SW480 (cell line): ENCODE data around the gene TMPRSS3.
A peak's percentile ranks its signal among the peaks of the same experiment; 100 is the strongest.

Experiments used
- DNase-seq: peaks from one replicate; pipeline ENCODE4 v3.0.0-alpha.2; 2016; ENCODE audit warnings: low spot score

Gene TMPRSS3

DNA sequence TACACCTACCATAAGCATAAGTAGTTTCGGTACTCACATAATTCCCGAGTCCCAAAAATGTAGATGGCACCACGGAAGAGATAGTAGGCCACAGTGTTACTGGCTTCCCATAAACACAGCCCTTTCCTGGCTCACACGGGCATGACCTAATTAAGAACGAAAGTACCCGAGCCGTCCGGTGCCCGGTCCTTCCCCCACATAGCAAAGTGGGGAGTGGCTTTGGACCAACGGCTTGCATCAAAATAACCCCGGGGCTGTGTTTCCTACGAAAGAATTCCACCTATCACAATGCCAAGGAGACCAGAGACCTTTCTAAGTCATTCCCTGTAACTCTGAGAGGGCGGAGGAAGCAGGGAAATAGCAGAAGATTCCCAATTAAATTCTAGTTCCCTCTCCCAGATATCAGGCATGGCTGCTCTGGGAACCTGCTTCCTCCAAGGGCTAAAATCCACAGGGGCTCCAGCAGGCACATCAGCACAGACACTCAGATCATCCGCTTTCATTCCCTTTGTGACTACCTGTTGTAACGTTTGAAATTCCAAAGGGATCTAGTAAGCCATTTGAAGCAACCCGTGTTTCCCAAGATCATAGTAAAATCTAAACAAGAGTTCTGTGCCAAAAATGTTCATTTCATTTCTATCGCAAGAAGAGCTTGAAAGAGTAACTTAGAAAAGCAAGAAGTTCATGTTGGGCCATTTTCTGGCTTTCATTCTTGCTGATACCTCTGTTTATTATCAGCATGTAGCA is at the start of gene TMPRSS3:
TSS of gene TMPRSS3 (minus strand) at position 148 of the 747 bp plus-strand sequence. CDS start 635 bp downstream, outside the sequence.
- peak; percentile 91 for DNase-seq

DNA sequence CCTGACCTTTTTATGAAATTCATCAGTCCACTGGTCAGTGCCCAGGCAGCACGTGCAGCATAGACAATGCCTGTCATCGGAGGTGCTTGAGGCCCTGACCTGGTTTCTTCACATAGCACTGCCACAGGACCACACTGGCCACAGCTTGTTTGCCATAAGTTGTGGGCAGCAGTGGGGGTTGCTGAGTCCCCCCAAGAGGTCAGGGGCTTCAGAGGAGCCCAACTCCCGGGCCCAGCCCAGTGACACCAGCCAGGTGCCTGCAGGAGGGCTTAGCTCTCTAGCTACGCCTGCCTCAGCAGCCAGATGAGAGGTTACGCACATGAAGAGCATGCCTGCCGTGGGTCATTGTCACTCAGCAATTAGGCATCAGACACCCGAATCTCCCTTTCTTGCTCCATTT is 49.5 kb upstream of the TMPRSS3 start:
- DNase-seq: no peak

DNA sequence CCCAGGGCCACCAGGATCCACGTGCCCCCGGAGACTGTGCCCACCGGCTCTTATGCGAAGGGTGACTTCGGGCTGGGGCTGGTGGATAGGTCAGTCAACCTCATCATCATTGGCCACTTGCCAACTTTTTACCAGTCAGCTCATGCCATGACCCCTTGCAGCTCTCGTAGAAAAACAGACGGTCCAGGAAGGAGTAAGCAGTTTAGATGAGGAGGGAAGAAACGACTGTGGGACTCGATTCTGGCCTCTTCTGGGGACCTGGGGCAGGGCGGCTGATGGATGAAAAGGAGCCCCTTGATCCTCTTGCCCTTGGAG is 48.9 kb upstream of the TMPRSS3 start:
- no peak for DNase-seq

DNA sequence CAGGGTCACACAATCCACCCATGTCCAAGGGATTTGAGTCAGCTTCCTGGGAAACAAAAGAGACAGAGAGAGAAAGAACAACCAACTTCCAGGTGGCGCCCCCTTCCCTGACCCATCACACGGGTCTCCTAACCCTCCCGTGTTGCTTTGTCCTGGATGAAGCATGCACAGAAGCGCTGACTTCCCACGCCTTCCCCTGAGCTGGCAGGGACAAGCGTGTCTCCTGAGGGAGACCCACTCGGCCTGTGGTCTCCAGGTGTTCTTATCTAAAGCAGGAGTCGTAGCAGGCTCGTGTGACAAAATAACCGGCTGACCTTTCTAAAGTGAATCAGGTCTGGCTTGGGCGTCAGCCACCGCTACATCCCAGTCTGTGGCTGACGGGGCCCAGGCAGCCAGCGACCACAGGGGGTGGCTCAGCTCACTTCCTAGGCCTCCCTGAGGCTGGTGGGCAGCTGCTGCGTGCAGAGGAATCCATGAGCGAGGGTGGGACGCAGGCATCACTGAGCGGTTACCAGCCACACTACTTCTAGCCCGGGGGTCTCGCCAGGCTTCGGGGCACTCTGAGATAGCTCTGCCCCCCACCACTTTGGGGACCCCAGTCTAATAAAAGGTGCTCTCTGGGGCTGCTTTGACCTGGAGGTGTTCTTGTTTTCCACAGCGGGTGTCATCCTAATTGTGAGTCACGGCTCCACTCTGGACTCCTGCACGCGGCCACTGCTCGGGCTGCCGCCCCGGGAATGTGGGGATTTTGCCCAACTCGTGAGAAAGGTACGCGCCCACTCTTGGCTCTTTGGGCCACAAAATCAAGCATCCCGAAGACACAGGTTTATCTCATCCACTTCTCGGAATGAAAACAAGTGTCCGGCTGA is 48.3 kb upstream of the TMPRSS3 start:
- DNase-seq: no peak

DNA sequence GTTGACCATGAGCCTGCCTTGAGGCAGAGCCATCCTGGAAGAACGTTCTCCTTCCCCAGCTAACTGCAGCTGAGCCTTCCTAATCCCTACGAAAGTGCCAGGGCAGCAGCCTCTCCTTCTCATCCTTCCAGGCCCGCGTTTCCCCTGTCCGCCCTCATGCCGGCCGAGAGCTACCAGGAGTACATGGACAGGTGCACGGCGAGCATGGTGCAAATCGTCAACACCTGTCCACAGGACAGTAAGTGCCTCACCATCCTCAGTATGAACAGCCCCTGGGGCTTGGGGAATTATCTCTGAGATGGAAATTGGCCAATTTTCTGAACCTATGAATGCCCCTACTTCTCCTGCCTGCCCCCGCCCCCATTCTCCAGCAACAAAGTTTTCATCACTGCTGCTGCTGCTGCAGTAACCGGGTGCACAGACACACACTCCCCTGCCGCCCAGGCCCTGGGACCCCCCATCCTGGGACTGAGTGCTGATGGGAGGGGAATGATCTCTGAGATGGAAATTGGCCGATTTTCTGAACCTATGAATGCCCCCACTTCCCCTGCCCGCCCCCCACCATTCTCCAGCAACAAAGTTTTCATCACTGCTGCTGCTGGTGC is 47.4 kb upstream of the TMPRSS3 start:
- no peak for DNase-seq

DNA sequence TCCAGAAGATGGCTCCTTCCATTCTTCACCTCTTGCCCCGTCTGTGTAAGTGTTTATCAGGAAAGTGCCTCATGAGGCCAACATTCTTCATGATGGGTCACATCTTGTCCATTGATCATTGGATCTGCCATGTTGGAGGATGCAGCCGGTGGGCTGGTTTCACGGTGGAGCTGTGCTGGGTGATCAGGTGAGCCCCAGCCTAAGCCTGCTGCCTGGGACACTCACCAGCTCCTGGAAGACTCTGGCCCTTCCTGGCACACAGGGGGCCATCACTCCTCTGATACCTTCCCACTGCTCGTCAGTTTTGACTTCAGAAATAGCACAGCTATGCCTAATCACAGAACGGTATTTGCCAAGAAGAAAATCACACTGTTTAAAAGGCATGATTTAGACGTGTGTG is 46.1 kb upstream of the TMPRSS3 start:
- no peak for DNase-seq

DNA sequence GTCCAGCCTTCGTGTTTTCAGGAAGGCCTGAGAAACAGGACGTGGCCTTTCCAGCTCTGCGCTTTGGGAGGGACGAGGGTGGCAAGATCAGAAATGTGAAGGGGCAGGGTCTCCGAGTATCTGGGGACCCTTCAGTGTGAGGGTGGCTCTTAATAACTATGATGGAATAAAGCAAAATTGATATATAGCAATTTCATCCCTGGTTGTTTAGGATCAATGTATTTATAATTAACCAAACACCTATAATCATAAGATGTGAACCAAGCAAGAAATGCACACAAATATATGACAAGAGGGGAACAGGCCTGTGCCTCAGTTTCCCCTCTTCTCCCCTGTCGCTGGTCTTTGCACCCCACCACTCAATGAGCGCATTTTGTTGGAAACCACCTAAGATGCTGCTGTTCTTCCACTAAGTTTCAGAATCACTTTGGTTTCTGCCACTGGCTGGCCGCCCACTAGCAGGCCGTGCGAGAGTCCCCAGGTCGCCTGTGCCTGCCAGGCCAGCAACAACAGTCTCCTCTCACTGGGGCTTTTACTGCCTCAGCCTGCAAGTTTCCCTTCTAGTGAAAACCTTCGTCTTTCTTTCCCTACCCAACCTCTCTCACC is 44.4 kb upstream of the TMPRSS3 start:
- DNase-seq: no peak

DNA sequence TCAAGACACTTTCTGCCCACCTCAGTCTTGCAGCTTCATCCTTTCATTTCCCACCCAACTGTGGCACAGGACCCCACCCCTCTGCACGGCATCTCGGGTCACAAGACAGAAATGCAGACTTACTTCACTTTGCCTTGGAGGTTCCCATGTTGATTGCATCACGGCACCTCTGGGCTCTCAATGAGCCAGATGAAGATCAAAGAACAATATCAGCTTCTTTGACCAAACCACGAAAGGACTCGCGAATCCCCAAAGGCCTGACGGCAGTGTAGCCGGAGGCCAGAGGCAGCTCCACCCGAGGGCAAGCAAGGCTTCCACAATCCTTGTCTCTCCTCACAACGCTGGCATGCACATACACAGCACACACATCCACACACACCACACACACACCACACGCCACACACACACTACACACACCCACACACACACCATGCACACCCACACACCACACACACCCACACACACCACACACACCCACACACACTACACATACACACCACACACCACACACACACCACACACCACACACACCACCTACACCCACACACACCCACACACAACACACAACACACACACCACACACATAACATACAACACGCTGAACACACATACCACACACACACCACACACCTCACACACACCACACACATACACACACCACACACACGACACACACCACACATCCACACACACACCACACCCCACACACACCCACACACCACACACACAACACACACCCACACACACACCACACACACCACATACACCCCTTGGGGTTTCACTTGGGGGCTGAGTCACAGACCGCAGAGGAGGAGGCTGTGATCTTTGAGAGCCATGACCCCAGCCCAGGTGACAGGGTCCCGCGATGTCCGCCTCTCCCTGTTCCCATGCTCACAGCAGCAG is 43.7 kb upstream of the TMPRSS3 start:
- DNase-seq: peak; percentile 36

DNA sequence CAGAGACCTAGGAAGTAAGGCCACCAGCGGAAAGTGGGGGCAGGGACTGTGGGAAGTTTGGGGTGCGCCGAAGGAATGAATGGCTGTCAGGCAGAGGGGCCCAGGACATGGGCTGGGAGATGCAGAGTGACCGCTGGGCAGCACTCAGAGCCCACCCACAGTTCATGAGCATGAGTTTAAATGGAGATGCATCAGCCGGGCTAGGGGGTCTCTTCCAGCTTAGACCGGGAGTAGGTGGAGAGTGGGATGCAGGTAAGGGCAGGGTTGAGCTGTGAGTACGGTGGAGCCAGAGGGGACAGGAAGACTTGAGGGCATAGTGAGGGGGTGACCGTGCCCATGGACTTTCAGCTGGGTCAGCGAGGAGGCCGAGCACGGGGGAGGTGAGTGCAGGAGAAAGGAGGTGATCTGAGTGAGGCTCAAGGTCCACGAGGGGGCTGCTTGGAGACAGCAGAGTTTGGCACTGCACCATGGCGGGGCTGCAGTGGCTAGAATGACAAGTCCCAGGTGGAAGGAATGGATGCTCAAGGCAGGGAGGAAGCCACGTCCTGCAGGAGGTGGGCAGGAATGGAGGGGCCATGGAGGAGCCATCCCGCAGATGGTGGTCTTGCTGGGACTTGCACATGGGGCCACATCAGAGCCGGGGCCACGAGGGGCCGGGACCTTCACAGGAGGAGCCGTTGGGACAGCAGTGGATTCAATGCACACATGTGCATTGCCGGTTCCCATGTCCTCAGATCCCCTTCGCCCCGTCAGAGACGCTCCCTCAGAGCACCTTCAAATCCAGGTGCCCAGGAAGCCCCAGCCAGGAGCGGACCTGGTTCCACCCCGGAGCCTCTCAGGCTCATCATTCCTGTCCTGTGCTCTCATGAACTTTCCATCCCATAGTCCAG is 42.7 kb upstream of the TMPRSS3 start:
- no peak for DNase-seq

DNA sequence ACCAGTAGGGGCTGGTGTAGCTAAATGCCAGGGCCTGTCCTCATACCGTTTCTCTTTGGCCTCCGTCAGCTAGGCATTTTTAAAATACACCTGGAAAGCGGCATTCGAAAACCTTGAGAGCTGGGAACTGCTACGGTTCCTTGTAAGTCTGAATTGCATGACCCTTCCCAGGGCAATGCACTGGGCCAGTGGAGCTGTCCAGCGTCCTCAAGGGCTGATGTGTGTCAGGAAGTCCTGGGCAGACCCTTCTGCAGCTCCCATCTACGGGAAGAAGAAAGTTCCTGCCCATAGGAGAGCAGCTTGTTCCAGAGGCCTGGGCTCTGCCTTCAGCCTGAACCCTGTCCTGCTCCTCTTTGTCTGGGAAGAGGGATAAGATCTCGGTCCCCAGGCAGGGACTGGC is 41.9 kb upstream of the TMPRSS3 start:
- DNase-seq: no peak

DNA sequence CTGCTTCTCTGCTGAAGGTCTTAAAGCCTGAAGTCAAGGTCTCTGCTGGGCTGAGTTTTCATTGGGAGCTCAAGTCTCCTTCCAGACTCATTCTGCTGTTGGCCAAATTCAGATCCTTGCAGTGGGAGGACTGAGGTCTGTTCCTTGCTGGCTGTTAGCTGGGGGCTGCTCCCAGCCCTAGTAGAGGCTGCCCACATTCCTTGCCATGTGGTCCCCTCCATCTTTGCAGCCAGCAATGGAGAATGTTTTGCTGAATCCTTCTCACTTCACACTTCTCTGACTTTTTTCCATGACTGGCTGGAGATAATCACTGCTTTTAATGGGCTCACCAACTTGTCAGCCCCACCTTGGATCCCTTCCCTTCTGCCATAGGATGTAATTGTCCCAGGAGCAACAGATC is 41.1 kb upstream of the TMPRSS3 start:
- DNase-seq: no peak

DNA sequence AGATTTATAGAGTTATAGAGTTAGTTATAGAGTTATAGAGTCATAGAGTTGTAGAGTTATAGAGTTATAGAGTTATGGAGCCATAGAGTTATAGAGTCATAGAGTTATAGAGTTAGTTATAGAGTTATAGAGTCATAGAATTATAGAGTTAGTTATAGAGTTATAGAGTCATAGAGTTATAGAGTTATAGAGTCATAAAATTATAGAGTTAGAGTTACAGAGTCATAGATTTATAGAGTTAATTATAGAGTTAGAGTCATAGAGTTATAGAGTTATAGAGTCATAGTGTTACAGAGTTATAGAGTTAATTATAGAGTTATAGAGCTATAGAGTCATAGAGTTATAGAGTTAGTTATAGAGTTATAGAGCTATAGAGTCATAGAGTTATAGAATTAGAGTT is 40.0 kb upstream of the TMPRSS3 start:
- DNase-seq: no peak

DNA sequence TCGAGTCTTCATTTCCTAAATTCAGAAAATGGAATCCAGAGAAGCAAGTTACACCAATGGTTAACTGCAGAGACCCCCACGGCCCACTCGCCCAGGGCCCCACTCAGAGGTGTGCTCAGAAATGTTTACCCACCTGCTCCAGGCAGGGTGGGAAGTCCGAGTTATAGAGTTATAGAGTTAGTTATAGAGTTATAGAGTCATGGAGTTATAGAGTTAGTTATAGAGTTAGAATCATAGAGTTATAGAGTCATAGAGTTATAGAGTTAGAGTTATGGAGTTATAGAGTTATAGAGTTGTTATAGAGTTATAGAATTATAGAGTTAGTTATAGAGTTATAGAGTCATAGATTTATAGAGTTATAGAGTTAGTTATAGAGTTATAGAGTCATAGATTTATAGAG is 39.5 kb upstream of the TMPRSS3 start:
- DNase-seq: no peak

DNA sequence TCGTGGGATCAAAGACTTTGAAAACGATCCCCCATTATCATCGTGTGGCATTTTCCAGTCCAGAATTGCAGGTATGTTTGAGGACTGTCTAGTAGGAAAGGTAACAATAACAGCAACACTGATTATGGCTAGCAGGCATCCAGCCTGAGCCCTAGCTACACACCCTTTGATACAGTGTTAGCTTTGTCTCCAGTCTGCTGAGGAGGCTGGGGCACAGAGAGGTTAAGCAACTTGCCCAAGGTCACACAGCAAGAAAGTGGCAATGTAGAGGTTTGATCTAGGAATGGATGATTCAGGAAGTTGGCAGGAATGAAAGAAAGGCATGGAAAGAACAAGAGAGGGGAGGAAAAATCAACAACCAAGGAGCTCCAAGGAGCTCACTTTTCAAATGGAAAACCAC is 39.0 kb upstream of the TMPRSS3 start:
- no peak for DNase-seq

DNA sequence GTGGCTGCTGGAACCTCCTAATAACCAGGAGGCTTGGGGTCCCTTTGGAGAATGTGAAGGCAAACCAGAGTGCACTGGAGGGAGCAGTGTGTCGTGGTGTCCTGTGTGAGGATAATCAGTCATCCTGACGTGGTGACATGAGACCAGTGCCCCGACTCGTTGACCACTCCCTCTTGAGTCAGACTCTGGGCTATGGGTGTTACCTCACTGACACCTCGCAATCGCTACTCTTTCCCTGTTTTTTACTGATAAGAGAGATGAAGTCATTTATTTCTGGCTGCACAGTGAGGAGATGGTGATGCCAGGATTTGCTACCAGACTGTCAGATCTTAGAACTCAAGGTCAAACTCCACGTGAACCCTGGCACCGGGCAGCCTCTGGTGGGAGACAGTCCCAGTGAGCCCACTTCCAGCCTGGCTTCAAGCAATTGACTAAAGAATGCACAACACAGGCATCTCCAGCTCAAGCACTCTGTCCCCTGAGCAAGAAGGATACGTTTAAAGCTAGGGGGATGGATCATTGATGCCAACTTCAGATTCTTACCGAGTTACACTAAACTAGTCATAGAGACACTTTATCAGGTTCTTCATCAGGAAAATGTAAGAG is 38.2 kb upstream of the TMPRSS3 start:
- peak; percentile 62 for DNase-seq

DNA sequence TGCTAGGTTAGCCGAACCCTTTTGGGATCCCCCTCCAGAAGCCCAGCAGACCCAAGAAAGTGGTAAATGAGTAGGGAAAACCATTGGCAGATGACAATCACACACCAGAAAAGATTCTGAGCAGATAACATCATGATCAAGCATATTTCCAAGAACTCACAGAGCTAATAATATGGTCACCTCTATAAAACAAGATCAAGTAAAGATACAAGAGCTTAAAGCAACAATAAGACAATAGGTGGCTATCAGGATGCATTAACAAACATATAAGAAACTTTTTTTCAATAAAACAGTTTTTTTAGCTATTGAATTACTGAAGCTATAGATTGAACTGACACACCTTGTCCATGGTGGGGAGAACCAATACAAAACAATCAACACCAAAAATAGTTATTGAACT is 36.8 kb upstream of the TMPRSS3 start:
- no peak for DNase-seq

DNA sequence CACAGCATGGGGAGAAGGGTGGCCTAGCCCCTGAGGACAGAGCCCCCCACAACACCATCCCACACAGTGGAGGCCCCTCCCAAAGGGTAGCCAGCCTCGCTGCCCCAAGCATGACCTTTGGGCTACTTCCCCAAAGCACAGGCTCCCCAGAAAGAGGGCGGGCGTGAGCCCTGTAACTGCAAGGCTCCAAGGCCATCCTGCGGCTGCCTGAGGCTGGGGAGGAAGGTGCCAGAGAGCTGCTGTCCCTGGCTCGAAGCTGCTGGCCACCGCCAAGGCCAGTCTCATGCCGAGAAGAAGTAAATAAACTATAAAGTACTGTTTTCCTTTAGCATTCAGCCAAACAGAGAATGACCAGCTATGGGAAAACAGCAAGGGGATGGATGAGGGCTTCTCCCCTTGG is 35.3 kb upstream of the TMPRSS3 start:
- DNase-seq: no peak

DNA sequence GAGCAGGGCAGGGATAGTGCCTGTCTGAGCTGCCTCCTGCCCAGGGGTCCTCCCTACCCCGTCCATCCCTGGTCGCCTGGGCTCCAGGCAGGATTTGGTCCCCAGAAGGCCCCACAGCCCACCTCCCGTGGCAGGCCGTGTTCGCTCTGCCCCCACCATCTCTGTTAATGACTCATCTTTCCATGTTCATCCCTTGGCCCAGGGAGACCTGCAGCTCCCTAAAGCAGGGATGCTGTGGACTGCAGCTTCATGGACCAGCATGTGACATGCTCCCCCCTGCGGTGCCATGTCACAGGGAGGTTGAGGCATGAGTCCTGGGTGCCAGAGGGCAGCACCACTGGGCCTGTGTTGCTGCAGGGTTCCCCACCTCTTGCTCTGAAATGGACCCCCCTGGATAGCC is 34.7 kb upstream of the TMPRSS3 start:
- DNase-seq: no peak

DNA sequence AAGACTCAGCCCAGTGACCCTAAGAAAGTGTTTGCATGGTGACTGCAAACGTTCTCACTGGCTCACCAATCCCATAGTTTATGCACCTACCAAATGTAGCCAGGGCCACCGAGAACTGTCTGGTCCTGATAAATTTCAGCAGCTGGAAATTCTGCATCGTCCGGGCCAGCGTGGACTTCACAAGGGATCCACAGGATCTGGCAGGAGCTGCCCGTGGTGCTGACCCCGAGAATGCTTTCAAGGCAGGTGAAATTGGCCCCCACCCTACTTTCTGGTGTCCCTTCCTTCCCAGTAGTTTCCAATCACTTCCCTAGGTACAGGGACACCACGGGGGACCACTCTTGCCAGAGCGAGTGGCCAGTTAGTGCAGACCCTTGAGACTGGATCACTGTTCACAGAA is 34.0 kb upstream of the TMPRSS3 start:
- no peak for DNase-seq

DNA sequence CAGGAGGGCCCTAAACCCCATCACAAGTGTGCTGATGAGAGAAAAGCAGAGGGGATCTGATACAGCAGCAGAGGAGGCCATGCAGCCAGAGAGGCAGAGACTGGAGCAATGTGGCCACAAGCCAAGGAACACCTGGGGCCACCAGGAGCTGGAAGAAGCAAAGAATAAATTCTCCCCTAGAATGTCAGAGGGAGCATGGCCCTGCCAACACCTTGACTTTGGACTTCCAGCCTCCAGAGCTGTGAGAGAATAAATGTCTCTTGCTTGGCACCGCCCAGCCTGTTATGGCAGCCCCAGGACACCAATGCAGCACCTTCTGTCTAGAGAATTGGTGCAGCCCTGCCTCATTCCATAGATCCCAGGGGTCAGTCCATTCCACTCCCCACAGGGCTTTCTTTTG is 33.2 kb upstream of the TMPRSS3 start:
- no peak for DNase-seq
